Chondrocyte (in vitro differentiated cells): ENCODE results near the gene PRR29. TPM values are rescaled to one million over a fixed set of nuclear protein-coding genes. Genes with fewer than 3 reads are reported as not detected.

Source experiments
- DNase-seq: peaks from one replicate; pipeline ENCODE4 v3.0.0; 2021; ENCODE audit warnings: mixed read lengths, low spot score
- H3K27ac Mint-ChIP-seq: one replicate; pipeline ENCODE4 v1.8.0; 2021; ENCODE audit warnings: mild to moderate bottlenecking, moderate library complexity, mixed read lengths; ENCODE audit not compliant: unreplicated experiment
- H3K27me3 Mint-ChIP-seq: 2 replicates; pipeline ENCODE4 v1.8.0; 2021; ENCODE audit warnings: low read depth, mixed read lengths
- H3K36me3 Mint-ChIP-seq: 2 replicates; pipeline ENCODE4 v1.8.0; 2021; ENCODE audit warnings: low read depth, mixed read lengths
- H3K4me1 Mint-ChIP-seq: 2 replicates; pipeline ENCODE4 v1.8.0; 2021; ENCODE audit warnings: low read depth, mild to moderate bottlenecking, mixed read lengths
- H3K4me3 Mint-ChIP-seq: one replicate; pipeline ENCODE4 v1.8.0; 2021; ENCODE audit warnings: mild to moderate bottlenecking, moderate library complexity, mixed read lengths; ENCODE audit not compliant: unreplicated experiment
- H3K9me3 Mint-ChIP-seq: 2 replicates; pipeline ENCODE4 v1.8.0; 2021; ENCODE audit warnings: low read depth, mixed read lengths
- CTCF ChIP-seq: fragments of 200-600 bp; sonication (generic); IDR thresholded peaks from 2 replicates; pipeline ENCODE4 v1.5.0; 2021; ENCODE audit warnings: antibody characterized with exemption, mild to moderate bottlenecking, moderate library complexity
- total RNA-seq: library from RNA; stranded (reverse); gene quantifications from 3 replicates; pipeline ENCODE4 v1.2.1, GENCODE V29; 2021

The PRR29 gene
- total RNA-seq, 1 donor from 2014 or later: 0.35 TPM

- Mint-ChIP-seq H3K36me3 (peaks cover 42% of the 10 kb centered on the region), H3K9me3 (no peaks in the 10 kb centered on the region), H3K4me1 (peaks cover 14% of the 10 kb centered on the region), H3K4me3 (no peak overlapping the region), H3K27ac (no peak overlapping the region), H3K27me3 (no peaks in the 10 kb centered on the region)
- no peak for DNase-seq
- TF ChIP-seq CTCF: no peak
Measured at GRCh38 chr17:64045176-64045575, 47.0 kb downstream of the PRR29 start.

- no peaks in the 10 kb centered on the region for H3K4me1 Mint-ChIP-seq
- H3K4me3 Mint-ChIP-seq: no peak overlapping the region
- H3K9me3 Mint-ChIP-seq: no peaks in the 10 kb centered on the region
- TF ChIP-seq CTCF: no peak
- no peak overlapping the region for H3K27ac Mint-ChIP-seq
- no peaks in the 10 kb centered on the region for H3K27me3 Mint-ChIP-seq
- peaks cover 54% of the 10 kb centered on the region for H3K36me3 Mint-ChIP-seq
- peak; percentile 82 for DNase-seq
Measured at GRCh38 chr17:64048805-64049204, 50.7 kb downstream of the PRR29 start.

GRCh38 chr17:64051153-64051552 lies 53.0 kb downstream of the PRR29 start:
- no peaks in the 10 kb centered on the region for H3K4me1 Mint-ChIP-seq
- H3K36me3 Mint-ChIP-seq: peaks cover 53% of the 10 kb centered on the region
- no peaks in the 10 kb centered on the region for H3K27me3 Mint-ChIP-seq
- no peak for DNase-seq
- H3K27ac Mint-ChIP-seq: no peak overlapping the region
- no peaks in the 10 kb centered on the region for H3K9me3 Mint-ChIP-seq
- no peak overlapping the region for H3K4me3 Mint-ChIP-seq
- no peak for TF ChIP-seq CTCF

DNA sequence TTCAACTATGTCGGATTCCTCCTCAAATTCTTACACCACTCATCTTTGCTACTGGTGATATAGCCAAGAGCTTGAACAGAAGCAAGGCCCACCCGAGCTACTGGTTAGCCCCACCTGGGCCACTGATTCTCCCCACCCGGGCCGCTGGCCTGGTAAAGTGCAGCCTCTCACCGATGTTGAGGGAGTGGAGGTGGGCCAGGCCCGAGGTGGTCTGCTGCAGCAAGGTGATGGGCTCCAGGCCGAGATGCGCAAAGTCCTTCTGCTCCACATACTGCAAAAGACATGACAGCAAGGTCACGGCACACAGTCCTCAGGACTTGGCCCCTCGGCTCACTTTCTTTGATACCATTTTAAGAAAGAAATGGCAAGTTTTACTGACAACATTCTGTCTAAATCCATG lies 55.0 kb downstream of the PRR29 start:
- Mint-ChIP-seq H3K4me3 (no peak overlapping the region), H3K27me3 (no peaks in the 10 kb centered on the region), H3K36me3 (peaks cover 48% of the 10 kb centered on the region), H3K9me3 (no peaks in the 10 kb centered on the region), H3K4me1 (no peaks in the 10 kb centered on the region), H3K27ac (no peak overlapping the region)
- DNase-seq: no peak
- TF ChIP-seq CTCF: no peak

Other genes with a start within 250 kb of the PRR29 start
- 63.5 to 65.1 TPM (median 64.9 TPM) in 3 replicates for gene CCDC47, start 224.8 kb upstream of the PRR29 start, total RNA-seq
- gene DDX42, start 224.2 kb upstream of the PRR29 start, total RNA-seq: 94.6 to 120 TPM (median 99.0 TPM) in 3 replicates
- 92.3 to 112 TPM (median 94.9 TPM) in 3 replicates for gene PSMC5, start 170.9 kb upstream of the PRR29 start, total RNA-seq
- gene FTSJ3, start 170.7 kb upstream of the PRR29 start, total RNA-seq: 26.5 to 41.4 TPM (median 27.9 TPM) in 3 replicates
- 30.7 to 35.1 TPM (median 34.6 TPM) in 3 replicates for gene SMARCD2, start 155.7 kb upstream of the PRR29 start, total RNA-seq
- 6.9 TPM in 1 of 3 replicates, not detected in the others for gene CSH2, start 124.7 kb upstream of the PRR29 start, total RNA-seq
- gene GH2, start 116.4 kb upstream of the PRR29 start, total RNA-seq: not detected in 3 replicates
- gene CSH1, start 101.8 kb upstream of the PRR29 start, total RNA-seq: 14.0 TPM in 1 of 3 replicates, not detected in the others
- 0.68 TPM in 1 of 3 replicates, not detected in the others for gene CSHL1, start 87.1 kb upstream of the PRR29 start, total RNA-seq
- gene GH1, start 79.5 kb upstream of the PRR29 start, total RNA-seq: not detected in 3 replicates
- not detected in 3 replicates for gene CD79B, start 66.0 kb upstream of the PRR29 start, total RNA-seq
- not detected in 3 replicates for gene SCN4A, start 25.4 kb upstream of the PRR29 start, total RNA-seq
- not detected in 3 replicates for gene ICAM2, start 22.3 kb downstream of the PRR29 start, total RNA-seq
- 12.1 to 18.2 TPM (median 14.9 TPM) in 3 replicates for gene ERN1, start 131.8 kb downstream of the PRR29 start, total RNA-seq